SK-N-SH (cell line): ENCODE measurements around the gene ZMPSTE24. TPM values are rescaled to one million over a fixed set of nuclear protein-coding genes. Genes with fewer than 3 reads are reported as not detected.
A peak's percentile ranks its signal among the peaks of the same experiment; 100 is the strongest.

Source experiments
- CTCF ChIA-PET: fragments of 300-600, 350-600 bp; formaldehyde crosslinking; extraction: SDS; loops from one replicate; lab custom pipeline; 2021; lab: Yijun Ruan, JAX
- POLR2A ChIA-PET: fragments of 350-600 bp; sonication (Branson Sonifier 250); formaldehyde crosslinking; extraction: SDS; loops from one replicate; lab custom pipeline; 2020; ENCODE audit warnings: antibody characterized with exemption, inconsistent platforms; lab: Yijun Ruan, JAX
- DNase-seq: peaks from one replicate; pipeline ENCODE4 v3.0.0; 2012
- H2AFZ ChIP-seq: fragments of 200-600 bp; sonication (generic); 2 replicates; pipeline ENCODE4 v1.8.1; 2016; ENCODE audit warnings: antibody characterized with exemption, mild to moderate bottlenecking, low read depth
- H3F3A ChIP-seq: fragments of 200-600 bp; sonication (generic); replicated peaks from 2 replicates; pipeline ENCODE3; 2016; ENCODE audit warnings: antibody characterized with exemption, mild to moderate bottlenecking; ENCODE audit not compliant: insufficient read depth
- H3K27ac ChIP-seq, 2 experiments: fragments of 200-500 bp in 1 of 2; fragments of 200-600 bp in 1 of 2; sonication (Bioruptor generic) in 1 of 2; sonication (generic), shearing (Covaris generic) in 1 of 2; 2 replicates each; pipeline versions ENCODE4 v1.5.1 to v1.6.1; 2014 to 2016; ENCODE audit warnings: low read depth in 2 of 2, inconsistent platforms in 1 of 2, low read length in 1 of 2, mild to moderate bottlenecking in 1 of 2, mixed read lengths in 1 of 2
- H3K27me3 ChIP-seq: fragments of 200-600 bp; sonication (generic), shearing (Covaris generic); 2 replicates; pipeline ENCODE4 v1.6.1; 2016; ENCODE audit warnings: mixed run types; ENCODE audit not compliant: insufficient read depth
- H3K36me3 ChIP-seq, 2 experiments: fragments of 200-500 bp in 1 of 2; fragments of 200-600 bp in 1 of 2; sonication (Bioruptor generic) in 1 of 2; sonication (generic) in 1 of 2; replicated peaks in 1 of 2; 2 replicates each; pipeline versions ENCODE3 to v1.5.1; 2014 to 2016; ENCODE audit warnings: low read length in 1 of 2, mild to moderate bottlenecking in 1 of 2; ENCODE audit not compliant: insufficient read depth in 2 of 2, control insufficient read depth in 1 of 2
- H3K4me1 ChIP-seq, 2 experiments: fragments of 200-500 bp in 1 of 2; fragments of 200-600 bp in 1 of 2; sonication (Bioruptor generic) in 1 of 2; sonication (generic), shearing (Covaris generic) in 1 of 2; 2 replicates each; pipeline versions ENCODE4 v1.5.1 to v1.6.1; 2014 to 2016; ENCODE audit warnings: low read depth in 1 of 2, low read length in 1 of 2, mixed run types in 1 of 2; ENCODE audit not compliant: insufficient read depth in 2 of 2, control insufficient read depth in 1 of 2
- H3K4me2 ChIP-seq: fragments of 200-600 bp; sonication (generic), shearing (Covaris generic); 2 replicates; pipeline ENCODE4 v1.6.1; 2017; ENCODE audit warnings: mixed run types
- H3K4me3 ChIP-seq, 2 experiments: fragments of 200-500 bp in 1 of 2; fragments of 200-600 bp in 1 of 2; sonication (Bioruptor generic) in 1 of 2; sonication (generic), shearing (Covaris generic) in 1 of 2; 2 replicates each; pipeline versions ENCODE4 v1.5.1 to v1.8.1; 2014 to 2016; ENCODE audit warnings: low read depth in 2 of 2, inconsistent platforms in 1 of 2, low read length in 1 of 2, mild to moderate bottlenecking in 1 of 2, mixed read lengths in 1 of 2, moderate library complexity in 1 of 2
- H3K79me2 ChIP-seq: fragments of 200-600 bp; sonication (generic); 2 replicates; pipeline ENCODE4 v1.8.1; 2017; ENCODE audit warnings: mild to moderate bottlenecking; ENCODE audit not compliant: insufficient read depth
- H3K9ac ChIP-seq: fragments of 200-600 bp; sonication (generic); 2 replicates; pipeline ENCODE4 v1.6.1; 2017; ENCODE audit warnings: mixed run types
- H3K9me2 ChIP-seq: fragments of 200-600 bp; sonication (generic); 2 replicates; pipeline ENCODE4 v1.6.1; 2017; ENCODE audit warnings: mixed run types
- H3K9me3 ChIP-seq: fragments of 200-600 bp; sonication (generic); 2 replicates; pipeline ENCODE4 v1.6.1; 2017; ENCODE audit warnings: mixed run types, mild to moderate bottlenecking, moderate library complexity
- H4K20me1 ChIP-seq: fragments of 200-600 bp; sonication (generic); 2 replicates; pipeline ENCODE4 v1.6.1; 2017; ENCODE audit warnings: mild to moderate bottlenecking, mixed run types; ENCODE audit not compliant: insufficient read depth
- CHD2 ChIP-seq: fragments of 150-350 bp; IDR thresholded peaks from 2 replicates; pipeline ENCODE4 v1.6.1; 2018; ENCODE audit warnings: low read length; ENCODE audit not compliant: partially characterized antibody
- ELF1 ChIP-seq: IDR thresholded peaks from 2 replicates; pipeline ENCODE4 v1.4.0; 2012
- FOSL2 ChIP-seq: IDR thresholded peaks from 2 replicates; pipeline ENCODE4 v1.4.0; 2012; ENCODE audit warnings: low read depth, mild to moderate bottlenecking, moderate library complexity, borderline replicate concordance
- FOXJ3 ChIP-seq: sonication (generic); formaldehyde crosslinking; IDR thresholded peaks from 2 replicates; pipeline ENCODE4 v1.5.1; 2020; ENCODE audit warnings: mild to moderate bottlenecking, missing genetic modification reagents
- GABPA ChIP-seq: IDR thresholded peaks from 2 replicates; pipeline ENCODE4 v1.4.0; 2012; ENCODE audit warnings: low read depth, mild to moderate bottlenecking
- GATA2 ChIP-seq: sonication (generic); formaldehyde crosslinking; IDR thresholded peaks from 2 replicates; pipeline ENCODE4 v1.5.0; 2020; ENCODE audit warnings: mild to moderate bottlenecking, missing genetic modification reagents
- IRF3 ChIP-seq: fragments of 150-350 bp; IDR thresholded peaks from 2 replicates; pipeline ENCODE4 v1.6.1; 2016; ENCODE audit warnings: mild to moderate bottlenecking, low read depth, low read length
- JUND ChIP-seq: IDR thresholded peaks from 2 replicates; pipeline ENCODE4 v1.4.0; 2012
- MXI1 ChIP-seq: IDR thresholded peaks from 2 replicates; pipeline ENCODE4 v1.6.1; 2012; ENCODE audit warnings: mild to moderate bottlenecking, low read depth, low read length, improper control_type of control experiment
- NFIC ChIP-seq: IDR thresholded peaks from 2 replicates; pipeline ENCODE4 v1.4.0; 2012; ENCODE audit warnings: borderline replicate concordance
- NRF1 ChIP-seq: IDR thresholded peaks from 2 replicates; pipeline ENCODE4 v1.6.1; 2012; ENCODE audit warnings: low read depth, mild to moderate bottlenecking, low read length
- POLR2AphosphoS5 ChIP-seq: IDR thresholded peaks from 2 replicates; pipeline ENCODE4 v1.6.1; 2012; ENCODE audit warnings: low read depth, low read length
- RCOR1 ChIP-seq: fragments of 150-350 bp; IDR thresholded peaks from 2 replicates; pipeline ENCODE4 v1.6.1; 2017; ENCODE audit warnings: antibody characterized with exemption, low read length
- RXRA ChIP-seq: IDR thresholded peaks from 2 replicates; pipeline ENCODE4 v1.4.0; 2012; ENCODE audit warnings: low read depth, mild to moderate bottlenecking, borderline replicate concordance
- TCF12 ChIP-seq: IDR thresholded peaks from 2 replicates; pipeline ENCODE4 v1.4.0; 2012
- TEAD4 ChIP-seq: IDR thresholded peaks from 2 replicates; pipeline ENCODE4 v1.4.0; 2012; ENCODE audit warnings: mild to moderate bottlenecking, borderline replicate concordance; ENCODE audit not compliant: insufficient read depth
- USF1 ChIP-seq: IDR thresholded peaks from 2 replicates; pipeline ENCODE4 v1.4.0; 2012; ENCODE audit warnings: low read depth, borderline replicate concordance
- YY1 ChIP-seq: IDR thresholded peaks from 2 replicates; pipeline ENCODE4 v1.4.0; 2012; ENCODE audit warnings: low read depth, mild to moderate bottlenecking
- WGBS: methylation state at CpG from one replicate; pipeline ENCODE4 v1.1.6; 2017; ENCODE audit warnings: low lambda C conversion rate; 5-methylcytosine and 5-hydroxymethylcytosine counted together
- polyA plus RNA-seq, 3 experiments: library from polyadenylated mRNA; depleted of rRNA; stranded (reverse); fragments of >200 nt; gene quantifications; 2 replicates each; pipeline ENCODE4 v1.2.3, GENCODE V29; 2012
- TF ChIP-seq, protein P1 (sequence below): fragments of 200-600 bp; sonication (generic); IDR thresholded peaks from 2 replicates; pipeline ENCODE4 v1.6.1; 2017; ENCODE audit warnings: antibody characterized with exemption, mild to moderate bottlenecking, moderate library complexity

Gene ZMPSTE24
- polyA plus RNA-seq, 1 of the 3 experiments (the other 2 are of a cell fraction): 13.7 TPM

DNA sequence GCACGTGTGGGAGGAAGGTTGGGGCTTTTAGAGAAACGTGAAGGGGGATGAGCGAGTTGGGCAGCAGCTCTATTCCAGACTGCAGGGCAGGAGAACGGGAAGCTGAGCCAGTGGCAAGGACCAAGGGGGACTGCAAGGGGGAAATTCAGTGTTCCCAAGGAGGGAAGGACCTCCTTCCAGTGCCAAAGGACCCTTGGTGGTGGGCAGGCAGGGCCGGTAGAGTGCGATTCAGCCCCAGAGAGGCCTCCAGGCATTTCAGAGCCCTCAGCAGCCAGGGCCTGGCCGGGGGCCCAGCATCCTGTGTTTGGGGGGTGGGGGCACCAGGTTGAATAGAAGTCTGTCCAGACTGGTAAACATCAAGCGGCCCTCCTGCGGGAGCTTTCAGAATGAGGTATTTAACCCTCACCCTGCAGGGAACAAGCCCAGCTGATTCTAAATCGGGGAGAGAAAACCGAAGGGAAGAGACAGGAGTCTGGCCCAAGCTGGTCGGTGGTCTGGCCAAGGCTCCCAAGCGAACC, 56.7 kb downstream of the ZMPSTE24 start:
- Histone ChIP-seq H3K36me3 (no peaks in the 10 kb centered on the region), H3F3A (no peaks in the 10 kb centered on the region), H3K27ac (no peak overlapping the region), H3K27me3 (no peaks in the 10 kb centered on the region; the same call in 1 of the 2 replicates), H3K4me1 (peaks cover 0 to 6% of the 10 kb centered on the region in 2 experiments; a peak in 1 of 4 replicates), H2AFZ (0 out of 2 replicates have a peak overlapping the region, but pooled peaks have one; percentile 88), H3K9ac (no peak overlapping the region)
- 84% methylated on average over 11 of the region's 13 CpGs for WGBS
- DNase-seq: no peak
- CTCF ChIA-PET: interaction anchor here (0.5 to 12.5 kb wide), 43 partner anchors 9 to 282 kb away, joined by 3 to 150 read pairs (median 4); partner anchors contain the start of genes TMCO2 and ZFP69B
- TF ChIP-seq CHD2 (no peak), FOSL2 (no peak), JUND (no peak), FOXJ3 (CRISPR knock-in tag) (no peak), TCF12 (no peak), RCOR1 (no peak), NFIC (no peak), TEAD4 (no peak), RXRA (no peak), NRF1 (no peak), USF1 (no peak), MXI1 (no peak), IRF3 (no peak), GATA2 (CRISPR knock-in tag) (no peak), YY1 (no peak), POLR2AphosphoS5 (no peak), GABPA (no peak), ELF1 (no peak)
- TF ChIP-seq, protein P1, sequence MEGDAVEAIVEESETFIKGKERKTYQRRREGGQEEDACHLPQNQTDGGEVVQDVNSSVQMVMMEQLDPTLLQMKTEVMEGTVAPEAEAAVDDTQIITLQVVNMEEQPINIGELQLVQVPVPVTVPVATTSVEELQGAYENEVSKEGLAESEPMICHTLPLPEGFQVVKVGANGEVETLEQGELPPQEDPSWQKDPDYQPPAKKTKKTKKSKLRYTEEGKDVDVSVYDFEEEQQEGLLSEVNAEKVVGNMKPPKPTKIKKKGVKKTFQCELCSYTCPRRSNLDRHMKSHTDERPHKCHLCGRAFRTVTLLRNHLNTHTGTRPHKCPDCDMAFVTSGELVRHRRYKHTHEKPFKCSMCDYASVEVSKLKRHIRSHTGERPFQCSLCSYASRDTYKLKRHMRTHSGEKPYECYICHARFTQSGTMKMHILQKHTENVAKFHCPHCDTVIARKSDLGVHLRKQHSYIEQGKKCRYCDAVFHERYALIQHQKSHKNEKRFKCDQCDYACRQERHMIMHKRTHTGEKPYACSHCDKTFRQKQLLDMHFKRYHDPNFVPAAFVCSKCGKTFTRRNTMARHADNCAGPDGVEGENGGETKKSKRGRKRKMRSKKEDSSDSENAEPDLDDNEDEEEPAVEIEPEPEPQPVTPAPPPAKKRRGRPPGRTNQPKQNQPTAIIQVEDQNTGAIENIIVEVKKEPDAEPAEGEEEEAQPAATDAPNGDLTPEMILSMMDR: no peak
- TF ChIP-seq, all 33 proteins: peak for 0
- Histone ChIP-seq H3K4me2 (no peak overlapping the region), H3K9me2 (no peaks in the 10 kb centered on the region), H4K20me1 (no peaks in the 10 kb centered on the region), H3K79me2 (no peaks in the 10 kb centered on the region), H3K4me3 (no peak overlapping the region), H3K9me3 (no peaks in the 10 kb centered on the region)
- POLR2A ChIA-PET: interaction anchor here (0.7 to 1.1 kb wide), 3 partner anchors 9 to 216 kb away, joined by 3 read pairs; partner anchors contain the start of genes ZFP69B and ZNF684
